Liver (tissue), 9 donors: Measurements from ENCODE around the gene CXCL16. TPM values are rescaled to one million over a fixed set of nuclear protein-coding genes. Genes with fewer than 3 reads are reported as not detected.

Experiments
- DNase-seq: peaks from one replicate; pipeline ENCODE4 v3.0.0-alpha.2; 2017; ENCODE audit warnings: low spot score
- H3K27ac ChIP-seq, 2 donors: one replicate each; pipeline ENCODE4 v1.7.0; 2013; ENCODE audit warnings: inconsistent platforms in 2 of 2, low read length in 2 of 2, control low read depth in 1 of 2, low read depth in 1 of 2, mild to moderate bottlenecking in 1 of 2
- H3K27me3 ChIP-seq, 4 donors: one replicate each; pipeline versions ENCODE4 v1.6.1 to v1.7.0; 2013; ENCODE audit warnings: low read length in 3 of 4, inconsistent platforms in 1 of 4, mild to moderate bottlenecking in 1 of 4, moderate library complexity in 1 of 4; ENCODE audit not compliant: control insufficient read depth in 4 of 4, insufficient read depth in 4 of 4
- H3K36me3 ChIP-seq, 4 donors: one replicate each; pipeline versions ENCODE4 v1.6.1 to v1.7.0; 2013; ENCODE audit warnings: low read length in 3 of 4, mild to moderate bottlenecking in 3 of 4, low read depth in 1 of 4, moderate library complexity in 1 of 4; ENCODE audit not compliant: control insufficient read depth in 4 of 4, insufficient read depth in 3 of 4
- H3K4me1 ChIP-seq, 4 donors: one replicate each; pipeline versions ENCODE4 v1.6.1 to v1.7.0; 2013; ENCODE audit warnings: low read length in 3 of 4, mild to moderate bottlenecking in 3 of 4, moderate library complexity in 1 of 4; ENCODE audit not compliant: control insufficient read depth in 4 of 4, insufficient read depth in 4 of 4
- H3K4me3 ChIP-seq, 3 donors: one replicate each; pipeline versions ENCODE4 v1.6.1 to v1.7.0; 2013; ENCODE audit warnings: low read length in 3 of 3, control low read depth in 1 of 3, low read depth in 1 of 3, mild to moderate bottlenecking in 1 of 3
- H3K9ac ChIP-seq, 2 donors: one replicate each; pipeline ENCODE4 v1.7.0; 2013; ENCODE audit warnings: low read length in 2 of 2, mild to moderate bottlenecking in 2 of 2, moderate library complexity in 2 of 2, control low read depth in 1 of 2, low read depth in 1 of 2
- H3K9me3 ChIP-seq, 4 donors: one replicate each; pipeline versions ENCODE4 v1.6.1 to v1.7.0; 2013; ENCODE audit warnings: low read length in 3 of 4; ENCODE audit not compliant: control insufficient read depth in 4 of 4
- ATF3 ChIP-seq: IDR thresholded peaks from 2 replicates; pipeline ENCODE4 v1.6.1; 2016; ENCODE audit warnings: antibody characterized with exemption
- CTCF ChIP-seq: fragments of 150-350 bp; IDR thresholded peaks from 2 replicates; pipeline ENCODE4 v1.5.1; 2017; ENCODE audit warnings: improper control_type of control experiment, low read depth, low read length; ENCODE audit not compliant: missing input control
- EGR1 ChIP-seq, 2 donors: IDR thresholded peaks; 2 replicates each; pipeline ENCODE4 v1.6.1; 2016 to 2018; ENCODE audit warnings: antibody characterized with exemption in 2 of 2, low read depth in 2 of 2
- FOXA1 ChIP-seq: IDR thresholded peaks from 2 replicates; pipeline ENCODE4 v1.6.1; 2016; ENCODE audit warnings: antibody characterized with exemption
- FOXA2 ChIP-seq: IDR thresholded peaks from 2 replicates; pipeline ENCODE4 v1.6.1; 2016; ENCODE audit warnings: antibody characterized with exemption
- GABPA ChIP-seq, 2 donors: IDR thresholded peaks in 1 of 2; conservative IDR thresholded peaks in 1 of 2; 2 replicates each; pipeline ENCODE4 v1.6.1; 2016; ENCODE audit warnings: antibody characterized with exemption in 2 of 2, mild to moderate bottlenecking in 1 of 2, moderate library complexity in 1 of 2
- HNF4A ChIP-seq, 2 donors: conservative IDR thresholded peaks; 2 replicates each; pipeline ENCODE4 v1.6.1; 2016; ENCODE audit warnings: antibody characterized with exemption in 2 of 2, mild to moderate bottlenecking in 2 of 2
- HNF4G ChIP-seq: IDR thresholded peaks from 2 replicates; pipeline ENCODE4 v1.6.1; 2016; ENCODE audit warnings: antibody characterized with exemption
- JUND ChIP-seq, 2 donors: IDR thresholded peaks; 2 replicates each; pipeline ENCODE4 v1.6.1; 2016; ENCODE audit warnings: antibody characterized with exemption in 2 of 2
- MAX ChIP-seq: IDR thresholded peaks from 2 replicates; pipeline ENCODE4 v1.6.1; 2016; ENCODE audit warnings: antibody characterized with exemption
- NR2F2 ChIP-seq: IDR thresholded peaks from 2 replicates; pipeline ENCODE4 v1.6.1; 2016; ENCODE audit warnings: antibody characterized with exemption
- RAD21 ChIP-seq, 2 donors: IDR thresholded peaks; 2 replicates each; pipeline ENCODE4 v1.6.1; 2016; ENCODE audit warnings: antibody characterized with exemption in 2 of 2, mild to moderate bottlenecking in 2 of 2
- REST ChIP-seq: IDR thresholded peaks from 2 replicates; pipeline ENCODE4 v1.6.1; 2016; ENCODE audit warnings: antibody characterized with exemption, mild to moderate bottlenecking
- RXRA ChIP-seq, 2 donors: IDR thresholded peaks; 2 replicates each; pipeline ENCODE4 v1.6.1; 2017 to 2018; ENCODE audit warnings: antibody characterized with exemption in 2 of 2, mild to moderate bottlenecking in 1 of 2
- SP1 ChIP-seq: IDR thresholded peaks from 2 replicates; pipeline ENCODE4 v1.6.1; 2018; ENCODE audit warnings: antibody characterized with exemption, mild to moderate bottlenecking
- YY1 ChIP-seq: IDR thresholded peaks from 2 replicates; pipeline ENCODE4 v1.6.1; 2016; ENCODE audit warnings: antibody characterized with exemption, mild to moderate bottlenecking
- ZBTB33 ChIP-seq: IDR thresholded peaks from 2 replicates; pipeline ENCODE4 v1.6.1; 2016; ENCODE audit warnings: antibody characterized with exemption
- WGBS: extraction: QIAGEN DNeasy Blood & Tissue Kit; methylation state at CpG from one replicate; pipeline ENCODE4 v1.1.7; 2013; 5-methylcytosine and 5-hydroxymethylcytosine counted together
- polyA plus RNA-seq, 2 donors: library from polyadenylated mRNA; stranded (reverse) in 1 of 2; unstranded in 1 of 2; fragments of 200-250 nt in 1 of 2; fragments of >200 nt in 1 of 2; fragmentation: Nextera tagmentation in 1 of 2; extraction: Ambion mirVana in 1 of 2; gene quantifications; one replicate each; pipeline versions ENCODE4 v1.2.1 to v1.2.3, GENCODE V29; 2013 to 2015
- total RNA-seq, 2 donors: library from RNA; depleted of rRNA; stranded (reverse); fragments of >200 nt; gene quantifications; one replicate each; pipeline ENCODE4 v1.2.3, GENCODE V29; 2014
- donor health status: healthy.
- donor health status: healthy.
- donor health status: healthy.
- donor health status: healthy.
- donor health status: healthy.

Gene CXCL16
- total and polyA plus RNA-seq, 4 donors, result 10.7 to 41.1 (median 16.1) TPM

GRCh38 chr17:4766201-4766600, 26.5 kb upstream of the CXCL16 start:
- Histone ChIP-seq H3K4me3 (no peak overlapping the region), H3K9me3 (no peaks in the 10 kb centered on the region), H3K36me3 (no peaks in the 10 kb centered on the region), H3K27me3 (no peaks in the 10 kb centered on the region), H3K4me1 (no peaks in the 10 kb centered on the region), H3K27ac (peak overlapping the region; percentile 35 to 59), H3K9ac (no peak overlapping the region)
- 88% methylated on average over 3 of the region's 3 CpGs for WGBS
- no peak for TF ChIP-seq EGR1 (IDR thresholded peaks at IDR 0.05; ENCODE audit: low read depth in 2 of 2)
- no peak for TF ChIP-seq GABPA (IDR thresholded peaks at IDR 0.05 in 1 of 2, conservative IDR thresholded peaks at IDR 0.05 in 1 of 2)
- TF ChIP-seq RXRA (IDR thresholded peaks at IDR 0.05), result no peak
- TF ChIP-seq RAD21 (IDR thresholded peaks at IDR 0.05), result no peak
- no peak for TF ChIP-seq SP1
- TF ChIP-seq MAX, result no peak
- TF ChIP-seq CTCF, result no peak
- no peak for TF ChIP-seq ATF3
- TF ChIP-seq HNF4A (conservative IDR thresholded peaks at IDR 0.05), result no peak
- DNase-seq, result no peak

GRCh38 chr17:4764595-4764994, 24.9 kb upstream of the CXCL16 start:
- Histone ChIP-seq H3K9ac (no peak overlapping the region), H3K36me3 (no peaks in the 10 kb centered on the region), H3K9me3 (no peaks in the 10 kb centered on the region), H3K4me3 (no peak overlapping the region), H3K27me3 (no peaks in the 10 kb centered on the region), H3K27ac (peak overlapping the region; percentile 6 to 31), H3K4me1 (no peaks in the 10 kb centered on the region)
- WGBS, result 80% methylated on average over 3 of the region's 3 CpGs
- no peak for DNase-seq
- TF ChIP-seq YY1 (peak; percentile 31), EGR1 (IDR thresholded peaks at IDR 0.05; ENCODE audit: low read depth in 2 of 2) (no peak)

- H3K36me3 ChIP-seq, result no peaks in the 10 kb centered on the region
- WGBS, result 27% methylated on average over 10 of the region's 10 CpGs
- peak overlapping the region in 1 of 2 donors; percentile 17 for H3K27ac ChIP-seq
- H3K27me3 ChIP-seq, result no peaks in the 10 kb centered on the region
- no peaks in the 10 kb centered on the region for H3K9me3 ChIP-seq
- H3K9ac ChIP-seq, result no peak overlapping the region
- H3K4me3 ChIP-seq, result no peak overlapping the region
- peak; percentile 47 for DNase-seq
- H3K4me1 ChIP-seq, result peaks cover 0 to 3% (median 0%) of the 10 kb centered on the region in 4 donors
- peak; percentile 57 for TF ChIP-seq YY1
- TF ChIP-seq HNF4G, result peak; percentile 96
- peak; percentile 84 for TF ChIP-seq FOXA1
- TF ChIP-seq RAD21 (IDR thresholded peaks at IDR 0.05), result peak; percentile 20 to 47
- TF ChIP-seq FOXA2, result peak; percentile 89
- peak; percentile 37 to 72 for TF ChIP-seq GABPA (IDR thresholded peaks at IDR 0.05 in 1 of 2, conservative IDR thresholded peaks at IDR 0.05 in 1 of 2)
- TF ChIP-seq NR2F2, result peak; percentile 37
- peak; percentile 77 for TF ChIP-seq ZBTB33
- TF ChIP-seq EGR1 (IDR thresholded peaks at IDR 0.05; ENCODE audit: low read depth in 2 of 2), result peak in 1 of 2 donors; percentile 20
- TF ChIP-seq JUND (IDR thresholded peaks at IDR 0.05), result peak; percentile 92 to 95
- peak; percentile 62 for TF ChIP-seq REST
- peak; percentile 77 for TF ChIP-seq MAX
- TF ChIP-seq RXRA (IDR thresholded peaks at IDR 0.05), result peak; percentile 87 to 91
- no peak for TF ChIP-seq ATF3
- peak; percentile 97 for TF ChIP-seq SP1
- TF ChIP-seq HNF4A (conservative IDR thresholded peaks at IDR 0.05), result peak; percentile 94 to 95
Observed at GRCh38 chr17:4759776-4760236, 20.1 kb upstream of the CXCL16 start.
